HG02588 (cell line): Measurements from ENCODE around the gene MRTFA.
"Not testable (repeated sequence)": the region's sequence is repeated elsewhere in the genome, so short reads cannot be mapped to it uniquely, and the experiment has no call there.

Experiments used
- ATAC-seq: cut with Tn5 transposase; IDR thresholded peaks from one replicate; pipeline ENCODE4 v1.9.1; 2021; ENCODE audit warnings: mild to moderate bottlenecking, moderate library complexity; ENCODE audit not compliant: unreplicated experiment

The MRTFA gene

GRCh38 chr22:40525250-40525884 is 111.2 kb downstream of the MRTFA start:
- ATAC-seq, result no peak

GRCh38 chr22:40524392-40525249 is 111.9 kb downstream of the MRTFA start:
- no peak for ATAC-seq

GRCh38 chr22:40522141-40522540 is 114.4 kb downstream of the MRTFA start:
- ATAC-seq, result no peak

- no peak for ATAC-seq
Measured at GRCh38 chr22:40521046-40521445, 115.5 kb downstream of the MRTFA start.

- no peak for ATAC-seq
Measured at GRCh38 chr22:40520562-40520961, 116.0 kb downstream of the MRTFA start.

GRCh38 chr22:40519948-40520331 is 116.6 kb downstream of the MRTFA start:
- ATAC-seq, result no peak

- ATAC-seq, result no peak
Measured at GRCh38 chr22:40519284-40519947, 117.1 kb downstream of the MRTFA start.

GRCh38 chr22:40518840-40519239 is 117.7 kb downstream of the MRTFA start:
- ATAC-seq, result no peak

- no peak for ATAC-seq
Measured at GRCh38 chr22:40517631-40518030, 118.9 kb downstream of the MRTFA start.

GRCh38 chr22:40516416-40516815 is 120.1 kb downstream of the MRTFA start:
- ATAC-seq, result no peak

- ATAC-seq, result no peak
Measured at GRCh38 chr22:40512426-40513136, 123.9 kb downstream of the MRTFA start.

GRCh38 chr22:40511604-40512003 is 124.9 kb downstream of the MRTFA start:
- no peak for ATAC-seq

- no peak for ATAC-seq
Measured at GRCh38 chr22:40510631-40511364, 125.7 kb downstream of the MRTFA start.

GRCh38 chr22:40509401-40510134 is 127.0 kb downstream of the MRTFA start:
- no peak for ATAC-seq

- not testable (repeated sequence) for ATAC-seq
Measured at GRCh38 chr22:40508046-40508445, 128.5 kb downstream of the MRTFA start.

- no peak for ATAC-seq
Measured at GRCh38 chr22:40507491-40507890, 129.0 kb downstream of the MRTFA start.

- ATAC-seq, result no peak
Measured at GRCh38 chr22:40506762-40507161, 129.8 kb downstream of the MRTFA start.

- no peak for ATAC-seq
Measured at GRCh38 chr22:40504285-40505249, 132.0 kb downstream of the MRTFA start.

GRCh38 chr22:40502919-40503318 is 133.6 kb downstream of the MRTFA start:
- no peak for ATAC-seq
